ENCODE results near the gene AHDC1. TPM values are rescaled to one million over a fixed set of nuclear protein-coding genes. Genes with fewer than 3 reads are reported as not detected.

The AHDC1 gene
- total and polyA plus RNA-seq, 10 of the 15 experiments (the other 5 are each of a cell fraction or from before 2014, with no cell fraction given), result 0.21 to 13.0 (median 1.4) TPM

DNA sequence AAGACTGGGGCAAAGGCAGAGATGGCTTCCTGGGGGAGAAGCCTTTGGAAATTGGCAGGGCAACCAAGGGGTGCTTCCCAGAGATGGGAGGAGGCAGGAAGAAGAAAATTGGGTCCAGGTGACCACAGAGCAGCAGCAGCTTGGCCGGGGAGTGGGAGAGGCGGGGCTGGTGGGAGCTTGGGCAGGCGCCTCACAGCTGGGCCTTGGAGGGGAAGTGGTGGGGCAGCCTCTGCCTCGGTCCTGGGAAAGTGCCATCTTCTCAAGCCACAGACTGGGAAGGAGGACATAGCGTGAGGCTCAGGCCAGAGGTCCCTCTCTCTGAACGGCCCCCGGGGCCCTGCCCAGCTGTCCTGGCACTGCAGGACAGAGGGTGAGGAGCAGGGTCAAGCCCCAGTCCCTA lies 90.0 kb downstream of the AHDC1 start (continued):
- TF ChIP-seq ZNF207 (IDR thresholded peaks at IDR 0.05; ENCODE audit: borderline replicate concordance) (no peak), EED (IDR thresholded peaks at IDR 0.05; ENCODE audit: low read depth) (no peak), MAX (IDR thresholded peaks at IDR 0.05; ENCODE audit: low read depth, low read length) (no peak), TAF1 (IDR thresholded peaks at IDR 0.05; ENCODE audit: borderline replicate concordance, low read depth, low read length) (no peak), PAX8 (IDR thresholded peaks at IDR 0.05) (no peak)
- TF ChIP-seq, protein P1, sequence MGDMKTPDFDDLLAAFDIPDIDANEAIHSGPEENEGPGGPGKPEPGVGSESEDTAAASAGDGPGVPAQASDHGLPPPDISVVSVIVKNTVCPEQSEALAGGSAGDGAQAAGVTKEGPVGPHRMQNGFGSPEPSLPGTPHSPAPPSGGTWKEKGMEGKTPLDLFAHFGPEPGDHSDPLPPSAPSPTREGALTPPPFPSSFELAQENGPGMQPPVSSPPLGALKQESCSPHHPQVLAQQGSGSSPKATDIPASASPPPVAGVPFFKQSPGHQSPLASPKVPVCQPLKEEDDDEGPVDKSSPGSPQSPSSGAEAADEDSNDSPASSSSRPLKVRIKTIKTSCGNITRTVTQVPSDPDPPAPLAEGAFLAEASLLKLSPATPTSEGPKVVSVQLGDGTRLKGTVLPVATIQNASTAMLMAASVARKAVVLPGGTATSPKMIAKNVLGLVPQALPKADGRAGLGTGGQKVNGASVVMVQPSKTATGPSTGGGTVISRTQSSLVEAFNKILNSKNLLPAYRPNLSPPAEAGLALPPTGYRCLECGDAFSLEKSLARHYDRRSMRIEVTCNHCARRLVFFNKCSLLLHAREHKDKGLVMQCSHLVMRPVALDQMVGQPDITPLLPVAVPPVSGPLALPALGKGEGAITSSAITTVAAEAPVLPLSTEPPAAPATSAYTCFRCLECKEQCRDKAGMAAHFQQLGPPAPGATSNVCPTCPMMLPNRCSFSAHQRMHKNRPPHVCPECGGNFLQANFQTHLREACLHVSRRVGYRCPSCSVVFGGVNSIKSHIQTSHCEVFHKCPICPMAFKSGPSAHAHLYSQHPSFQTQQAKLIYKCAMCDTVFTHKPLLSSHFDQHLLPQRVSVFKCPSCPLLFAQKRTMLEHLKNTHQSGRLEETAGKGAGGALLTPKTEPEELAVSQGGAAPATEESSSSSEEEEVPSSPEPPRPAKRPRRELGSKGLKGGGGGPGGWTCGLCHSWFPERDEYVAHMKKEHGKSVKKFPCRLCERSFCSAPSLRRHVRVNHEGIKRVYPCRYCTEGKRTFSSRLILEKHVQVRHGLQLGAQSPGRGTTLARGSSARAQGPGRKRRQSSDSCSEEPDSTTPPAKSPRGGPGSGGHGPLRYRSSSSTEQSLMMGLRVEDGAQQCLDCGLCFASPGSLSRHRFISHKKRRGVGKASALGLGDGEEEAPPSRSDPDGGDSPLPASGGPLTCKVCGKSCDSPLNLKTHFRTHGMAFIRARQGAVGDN (IDR thresholded peaks at IDR 0.05), result no peak
- TF ChIP-seq, protein P2, sequence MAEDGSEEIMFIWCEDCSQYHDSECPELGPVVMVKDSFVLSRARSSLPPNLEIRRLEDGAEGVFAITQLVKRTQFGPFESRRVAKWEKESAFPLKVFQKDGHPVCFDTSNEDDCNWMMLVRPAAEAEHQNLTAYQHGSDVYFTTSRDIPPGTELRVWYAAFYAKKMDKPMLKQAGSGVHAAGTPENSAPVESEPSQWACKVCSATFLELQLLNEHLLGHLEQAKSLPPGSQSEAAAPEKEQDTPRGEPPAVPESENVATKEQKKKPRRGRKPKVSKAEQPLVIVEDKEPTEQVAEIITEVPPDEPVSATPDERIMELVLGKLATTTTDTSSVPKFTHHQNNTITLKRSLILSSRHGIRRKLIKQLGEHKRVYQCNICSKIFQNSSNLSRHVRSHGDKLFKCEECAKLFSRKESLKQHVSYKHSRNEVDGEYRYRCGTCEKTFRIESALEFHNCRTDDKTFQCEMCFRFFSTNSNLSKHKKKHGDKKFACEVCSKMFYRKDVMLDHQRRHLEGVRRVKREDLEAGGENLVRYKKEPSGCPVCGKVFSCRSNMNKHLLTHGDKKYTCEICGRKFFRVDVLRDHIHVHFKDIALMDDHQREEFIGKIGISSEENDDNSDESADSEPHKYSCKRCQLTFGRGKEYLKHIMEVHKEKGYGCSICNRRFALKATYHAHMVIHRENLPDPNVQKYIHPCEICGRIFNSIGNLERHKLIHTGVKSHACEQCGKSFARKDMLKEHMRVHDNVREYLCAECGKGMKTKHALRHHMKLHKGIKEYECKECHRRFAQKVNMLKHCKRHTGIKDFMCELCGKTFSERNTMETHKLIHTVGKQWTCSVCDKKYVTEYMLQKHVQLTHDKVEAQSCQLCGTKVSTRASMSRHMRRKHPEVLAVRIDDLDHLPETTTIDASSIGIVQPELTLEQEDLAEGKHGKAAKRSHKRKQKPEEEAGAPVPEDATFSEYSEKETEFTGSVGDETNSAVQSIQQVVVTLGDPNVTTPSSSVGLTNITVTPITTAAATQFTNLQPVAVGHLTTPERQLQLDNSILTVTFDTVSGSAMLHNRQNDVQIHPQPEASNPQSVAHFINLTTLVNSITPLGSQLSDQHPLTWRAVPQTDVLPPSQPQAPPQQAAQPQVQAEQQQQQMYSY (CRISPR knock-in tag; IDR thresholded peaks at IDR 0.05), result no peak
- TF ChIP-seq, protein P3, sequence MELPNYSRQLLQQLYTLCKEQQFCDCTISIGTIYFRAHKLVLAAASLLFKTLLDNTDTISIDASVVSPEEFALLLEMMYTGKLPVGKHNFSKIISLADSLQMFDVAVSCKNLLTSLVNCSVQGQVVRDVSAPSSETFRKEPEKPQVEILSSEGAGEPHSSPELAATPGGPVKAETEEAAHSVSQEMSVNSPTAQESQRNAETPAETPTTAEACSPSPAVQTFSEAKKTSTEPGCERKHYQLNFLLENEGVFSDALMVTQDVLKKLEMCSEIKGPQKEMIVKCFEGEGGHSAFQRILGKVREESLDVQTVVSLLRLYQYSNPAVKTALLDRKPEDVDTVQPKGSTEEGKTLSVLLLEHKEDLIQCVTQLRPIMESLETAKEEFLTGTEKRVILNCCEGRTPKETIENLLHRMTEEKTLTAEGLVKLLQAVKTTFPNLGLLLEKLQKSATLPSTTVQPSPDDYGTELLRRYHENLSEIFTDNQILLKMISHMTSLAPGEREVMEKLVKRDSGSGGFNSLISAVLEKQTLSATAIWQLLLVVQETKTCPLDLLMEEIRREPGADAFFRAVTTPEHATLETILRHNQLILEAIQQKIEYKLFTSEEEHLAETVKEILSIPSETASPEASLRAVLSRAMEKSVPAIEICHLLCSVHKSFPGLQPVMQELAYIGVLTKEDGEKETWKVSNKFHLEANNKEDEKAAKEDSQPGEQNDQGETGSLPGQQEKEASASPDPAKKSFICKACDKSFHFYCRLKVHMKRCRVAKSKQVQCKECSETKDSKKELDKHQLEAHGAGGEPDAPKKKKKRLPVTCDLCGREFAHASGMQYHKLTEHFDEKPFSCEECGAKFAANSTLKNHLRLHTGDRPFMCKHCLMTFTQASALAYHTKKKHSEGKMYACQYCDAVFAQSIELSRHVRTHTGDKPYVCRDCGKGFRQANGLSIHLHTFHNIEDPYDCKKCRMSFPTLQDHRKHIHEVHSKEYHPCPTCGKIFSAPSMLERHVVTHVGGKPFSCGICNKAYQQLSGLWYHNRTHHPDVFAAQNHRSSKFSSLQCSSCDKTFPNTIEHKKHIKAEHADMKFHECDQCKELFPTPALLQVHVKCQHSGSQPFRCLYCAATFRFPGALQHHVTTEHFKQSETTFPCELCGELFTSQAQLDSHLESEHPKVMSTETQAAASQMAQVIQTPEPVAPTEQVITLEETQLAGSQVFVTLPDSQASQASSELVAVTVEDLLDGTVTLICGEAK (IDR thresholded peaks at IDR 0.05; ENCODE audit: borderline replicate concordance), result no peak
- TF ChIP-seq, protein P4, sequence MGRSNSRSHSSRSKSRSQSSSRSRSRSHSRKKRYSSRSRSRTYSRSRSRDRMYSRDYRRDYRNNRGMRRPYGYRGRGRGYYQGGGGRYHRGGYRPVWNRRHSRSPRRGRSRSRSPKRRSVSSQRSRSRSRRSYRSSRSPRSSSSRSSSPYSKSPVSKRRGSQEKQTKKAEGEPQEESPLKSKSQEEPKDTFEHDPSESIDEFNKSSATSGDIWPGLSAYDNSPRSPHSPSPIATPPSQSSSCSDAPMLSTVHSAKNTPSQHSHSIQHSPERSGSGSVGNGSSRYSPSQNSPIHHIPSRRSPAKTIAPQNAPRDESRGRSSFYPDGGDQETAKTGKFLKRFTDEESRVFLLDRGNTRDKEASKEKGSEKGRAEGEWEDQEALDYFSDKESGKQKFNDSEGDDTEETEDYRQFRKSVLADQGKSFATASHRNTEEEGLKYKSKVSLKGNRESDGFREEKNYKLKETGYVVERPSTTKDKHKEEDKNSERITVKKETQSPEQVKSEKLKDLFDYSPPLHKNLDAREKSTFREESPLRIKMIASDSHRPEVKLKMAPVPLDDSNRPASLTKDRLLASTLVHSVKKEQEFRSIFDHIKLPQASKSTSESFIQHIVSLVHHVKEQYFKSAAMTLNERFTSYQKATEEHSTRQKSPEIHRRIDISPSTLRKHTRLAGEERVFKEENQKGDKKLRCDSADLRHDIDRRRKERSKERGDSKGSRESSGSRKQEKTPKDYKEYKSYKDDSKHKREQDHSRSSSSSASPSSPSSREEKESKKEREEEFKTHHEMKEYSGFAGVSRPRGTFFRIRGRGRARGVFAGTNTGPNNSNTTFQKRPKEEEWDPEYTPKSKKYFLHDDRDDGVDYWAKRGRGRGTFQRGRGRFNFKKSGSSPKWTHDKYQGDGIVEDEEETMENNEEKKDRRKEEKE (IDR thresholded peaks at IDR 0.05), result no peak
